Measurements from ENCODE around the gene SERPINA9.

DNA sequence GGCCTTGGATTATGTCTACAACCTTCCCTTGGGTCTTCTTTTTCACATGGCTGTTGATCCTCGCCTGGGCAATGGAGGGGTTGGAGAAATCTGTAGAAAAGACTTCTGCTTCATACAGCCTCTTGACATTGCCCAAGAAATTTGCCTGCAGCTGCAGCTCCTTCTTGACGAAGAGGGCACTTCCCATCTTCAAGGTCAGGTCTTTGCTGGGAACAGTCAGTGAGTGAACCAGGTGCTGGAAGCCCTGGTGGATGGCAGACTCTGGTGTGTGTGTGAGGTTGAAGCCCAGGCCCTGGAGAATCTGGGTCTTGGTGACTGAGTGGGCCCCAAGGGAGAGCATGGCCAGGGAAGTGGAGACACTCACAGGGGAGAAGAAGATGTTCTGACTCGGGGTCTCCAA lies 6.7 kb downstream of the SERPINA9 start:
- TF ChIP-seq, protein P1, sequence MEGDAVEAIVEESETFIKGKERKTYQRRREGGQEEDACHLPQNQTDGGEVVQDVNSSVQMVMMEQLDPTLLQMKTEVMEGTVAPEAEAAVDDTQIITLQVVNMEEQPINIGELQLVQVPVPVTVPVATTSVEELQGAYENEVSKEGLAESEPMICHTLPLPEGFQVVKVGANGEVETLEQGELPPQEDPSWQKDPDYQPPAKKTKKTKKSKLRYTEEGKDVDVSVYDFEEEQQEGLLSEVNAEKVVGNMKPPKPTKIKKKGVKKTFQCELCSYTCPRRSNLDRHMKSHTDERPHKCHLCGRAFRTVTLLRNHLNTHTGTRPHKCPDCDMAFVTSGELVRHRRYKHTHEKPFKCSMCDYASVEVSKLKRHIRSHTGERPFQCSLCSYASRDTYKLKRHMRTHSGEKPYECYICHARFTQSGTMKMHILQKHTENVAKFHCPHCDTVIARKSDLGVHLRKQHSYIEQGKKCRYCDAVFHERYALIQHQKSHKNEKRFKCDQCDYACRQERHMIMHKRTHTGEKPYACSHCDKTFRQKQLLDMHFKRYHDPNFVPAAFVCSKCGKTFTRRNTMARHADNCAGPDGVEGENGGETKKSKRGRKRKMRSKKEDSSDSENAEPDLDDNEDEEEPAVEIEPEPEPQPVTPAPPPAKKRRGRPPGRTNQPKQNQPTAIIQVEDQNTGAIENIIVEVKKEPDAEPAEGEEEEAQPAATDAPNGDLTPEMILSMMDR (IDR thresholded peaks at IDR 0.05; ENCODE audit: low read depth, low read length), result no peak
- no peak for TF ChIP-seq EZH2phosphoT487 (IDR thresholded peaks at IDR 0.05; ENCODE audit: low read depth)

All from OCI-LY3 (cell line).